Psoas muscle (tissue), 7 donors: Measurements from ENCODE around the gene COL6A2. TPM values are rescaled to one million over a fixed set of nuclear protein-coding genes. Genes with fewer than 3 reads are reported as not detected.

ENCODE experiments used
- polyA plus RNA-seq, 3 donors: library from polyadenylated mRNA; stranded (reverse); fragments of 200-250 nt; gene quantifications; one replicate each; pipeline ENCODE4 v1.2.3, GENCODE V29; 2013
- total RNA-seq, 4 donors: library from RNA; stranded (reverse); fragmentation: NEBNext Ultra II Directional in 2 of 4; extraction: Animal tissue kit (Norgen Biotek cat#: 25700) in 2 of 4; gene quantifications; one replicate each; pipeline versions ENCODE4 v1.2.1 to v1.2.4, GENCODE V29; 2021 to 2023
- donor health status: healthy with polysubstance abuse.
- donor health status: DM: no; HTN: no; CAD: no; lungs with moderate emphysema.
- donor health status: Bipolar disorder and iron deficiency.
- donor health status: healthy.
- donor health status: DM: no; HTN: no; CAD: no.
- donor health status: DM: no; HTN: no; CAD: no.
- donor health status: DM: yes; HTN: yes; CAD: no.

COL6A2 gene
- total and polyA plus RNA-seq, 7 donors: 29.8 to 122 (median 58.8) TPM

Other genes with a start within 250 kb of the COL6A2 start
- gene COL6A1, start 116.3 kb upstream of the COL6A2 start, total RNA-seq: 10 to 100 TPM; 36.1 to 83.0 (median 61.9) TPM
- 10 to 100 TPM; 29.4 to 32.1 (median 30.4) TPM for gene COL6A1, start 116.3 kb upstream of the COL6A2 start, polyA plus RNA-seq
- 1 to 10 TPM in 1 of 4 donors, under 1 TPM in 1, not detected in 2; 0.16 to 2.0 TPM for gene FTCD, start 57.5 kb downstream of the COL6A2 start, total RNA-seq
- gene FTCD, start 57.5 kb downstream of the COL6A2 start, polyA plus RNA-seq: under 1 TPM in 2 of 3 donors, not detected in 1; 0.03 to 0.09 TPM
- 1 to 10 TPM; 1.9 to 4.6 (median 3.2) TPM for gene SPATC1L, start 86.3 kb downstream of the COL6A2 start, total RNA-seq
- gene SPATC1L, start 86.3 kb downstream of the COL6A2 start, polyA plus RNA-seq: 1 to 10 TPM; 3.7 to 6.0 (median 4.6) TPM
- gene LSS, start 130.7 kb downstream of the COL6A2 start, total RNA-seq: 10 to 100 TPM; 24.8 to 31.5 (median 30.4) TPM
- 10 to 100 TPM; 10.7 to 19.3 (median 14.4) TPM for gene LSS, start 130.7 kb downstream of the COL6A2 start, polyA plus RNA-seq
- gene MCM3AP, start 187.5 kb downstream of the COL6A2 start, total RNA-seq: 100 to 1,000 TPM in 1 of 4 donors, 10 to 100 TPM in 3; 70.4 to 102 (median 89.7) TPM
- 100 to 1,000 TPM in 1 of 3 donors, 10 to 100 TPM in 2; 44.0 to 104 (median 49.6) TPM for gene MCM3AP, start 187.5 kb downstream of the COL6A2 start, polyA plus RNA-seq
- gene YBEY, start 188.2 kb downstream of the COL6A2 start, total RNA-seq: 10 to 100 TPM in 1 of 4 donors, 1 to 10 TPM in 3; 4.7 to 11.0 (median 7.1) TPM
- 10 to 100 TPM; 12.2 to 18.2 (median 14.8) TPM for gene YBEY, start 188.2 kb downstream of the COL6A2 start, polyA plus RNA-seq
- 1 to 10 TPM in 3 of 4 donors, under 1 TPM in 1; 0.49 to 3.0 (median 1.1) TPM for gene C21orf58, start 225.8 kb downstream of the COL6A2 start, total RNA-seq
- gene C21orf58, start 225.8 kb downstream of the COL6A2 start, polyA plus RNA-seq: 1 to 10 TPM in 1 of 3 donors, under 1 TPM in 2; 0.38 to 2.3 (median 0.47) TPM
- 100 to 1,000 TPM in 3 of 4 donors, 10 to 100 TPM in 1; 99.4 to 642 (median 295) TPM for gene PCNT, start 226.0 kb downstream of the COL6A2 start, total RNA-seq
- 100 to 1,000 TPM; 118 to 294 (median 248) TPM for gene PCNT, start 226.0 kb downstream of the COL6A2 start, polyA plus RNA-seq